HepG2 (cell line): Measurements from ENCODE around the gene RAB1B. TPM values are rescaled to one million over a fixed set of nuclear protein-coding genes. Genes with fewer than 3 reads are reported as not detected.

Experiments
- CCAR2 ChIP-seq: fragments of 200-400 bp; formaldehyde crosslinking; optimal IDR thresholded peaks from 2 replicates; pipeline ENCODE3; 2018; ENCODE audit warnings: low read depth, mild to moderate bottlenecking, low read length, moderate library complexity
- EHMT2 ChIP-seq: fragments of 200-600 bp; sonication (generic); IDR thresholded peaks from 2 replicates; pipeline ENCODE4 v1.7.0; 2017; ENCODE audit warnings: antibody characterized with exemption, low read depth, low read length, borderline replicate concordance
- FOXP4 ChIP-seq: sonication (generic); formaldehyde crosslinking; IDR thresholded peaks from 2 replicates; pipeline ENCODE4 v1.4.0; 2020; ENCODE audit warnings: missing genetic modification reagents
- MYNN ChIP-seq: sonication (generic); formaldehyde crosslinking; IDR thresholded peaks from 2 replicates; pipeline ENCODE4 v1.4.0; 2020; ENCODE audit warnings: mild to moderate bottlenecking, low read depth, missing genetic modification reagents
- RBAK ChIP-seq: sonication (generic); formaldehyde crosslinking; IDR thresholded peaks from 2 replicates; pipeline ENCODE4 v1.5.1; 2020; ENCODE audit warnings: mild to moderate bottlenecking, missing genetic modification reagents
- RBM22 ChIP-seq: fragments of 200-400 bp; formaldehyde crosslinking; optimal IDR thresholded peaks from 2 replicates; pipeline ENCODE3; 2017; ENCODE audit warnings: mild to moderate bottlenecking, low read length, moderate library complexity
- REPIN1 ChIP-seq: sonication (generic); formaldehyde crosslinking; IDR thresholded peaks from 2 replicates; pipeline ENCODE4 v1.8.0; 2022; ENCODE audit warnings: missing genetic modification reagents, low read depth, mild to moderate bottlenecking, borderline replicate concordance
- RERE ChIP-seq: IDR thresholded peaks from 2 replicates; pipeline ENCODE4 v1.6.1; 2016; ENCODE audit warnings: low read depth, missing genetic modification reagents, missing compliant biosample characterization
- SAP130 ChIP-seq: IDR thresholded peaks from 2 replicates; pipeline ENCODE4 v1.6.1; 2016; ENCODE audit warnings: low read depth
- SP4 ChIP-seq: sonication (generic); formaldehyde crosslinking; IDR thresholded peaks from 2 replicates; pipeline ENCODE4 v1.8.1; 2023; ENCODE audit warnings: mild to moderate bottlenecking, missing genetic modification reagents
- SPEN ChIP-seq: sonication (generic); formaldehyde crosslinking; IDR thresholded peaks from 2 replicates; pipeline ENCODE4 v1.5.1; 2020; ENCODE audit warnings: low read depth, mild to moderate bottlenecking, missing genetic modification reagents
- TFAP4 ChIP-seq: sonication (generic); IDR thresholded peaks from 2 replicates; pipeline ENCODE4 v1.6.1; 2016; ENCODE audit warnings: low read depth, borderline replicate concordance
- ZNF205 ChIP-seq: IDR thresholded peaks from 2 replicates; pipeline ENCODE4 v1.6.1; 2018; ENCODE audit warnings: missing biosample characterization, missing genetic modification reagents
- ZNF281 ChIP-seq: sonication (generic); formaldehyde crosslinking; IDR thresholded peaks from 2 replicates; pipeline ENCODE4 v1.4.0; 2020; ENCODE audit warnings: missing genetic modification reagents, borderline replicate concordance
- ZNF335 ChIP-seq: sonication (generic); formaldehyde crosslinking; IDR thresholded peaks from 2 replicates; pipeline ENCODE4 v1.4.0; 2020; ENCODE audit warnings: missing genetic modification reagents
- ZNF629 ChIP-seq: sonication (generic); formaldehyde crosslinking; conservative IDR thresholded peaks from 2 replicates; pipeline ENCODE4 v1.5.0; 2020; ENCODE audit warnings: missing genetic modification reagents
- ZNF777 ChIP-seq: sonication (generic); formaldehyde crosslinking; IDR thresholded peaks from 2 replicates; pipeline ENCODE4 v1.4.0; 2020; ENCODE audit warnings: missing genetic modification reagents
- polyA plus RNA-seq, 8 experiments: library from polyadenylated mRNA; depleted of rRNA in 3 of 8; stranded (reverse) in 7 of 8; unstranded in 1 of 8; fragments of >200 nt; fragmentation: Illumina TruSeq in 4 of 8; extraction: Trizol in 4 of 8; gene quantifications; 2 replicates each; pipeline versions ENCODE4 v1.2.1 to v1.2.3, GENCODE V29; 2011 to 2016; ENCODE audit warnings: low read depth in 4 of 8, missing spikeins in 1 of 8, mixed read lengths in 1 of 8; ENCODE audit not compliant: insufficient read depth in 1 of 8
- total RNA-seq, 5 experiments: library from RNA; depleted of rRNA; stranded (reverse); fragments of >200 nt; fragmentation: Illumina TruSeq; extraction: Trizol; gene quantifications; 2 replicates each; pipeline ENCODE4 v1.2.3, GENCODE V29; 2016; ENCODE audit warnings: low read depth in 1 of 5

The RAB1B gene
- total and polyA plus RNA-seq, 2 of the 13 experiments (the other 11 are each of a cell fraction or from before 2014, with no cell fraction given): 77.9 to 87.9 TPM

- no peak for TF ChIP-seq REPIN1 (CRISPR knock-in tag)
- TF ChIP-seq FOXP4 (CRISPR knock-in tag): 0 out of 2 replicates have a peak, but pooled peaks have one; percentile 19
- TF ChIP-seq ZNF777 (CRISPR knock-in tag): no peak
- no peak for TF ChIP-seq CCAR2
- TF ChIP-seq MYNN (CRISPR knock-in tag): no peak
- peak; percentile 22; the same call in 1 of the 2 replicates for TF ChIP-seq ZNF335 (CRISPR knock-in tag)
- no peak for TF ChIP-seq ZNF281
- no peak for TF ChIP-seq RBM22
- TF ChIP-seq EHMT2: no peak
- TF ChIP-seq RBAK (CRISPR knock-in tag): no peak
- no peak for TF ChIP-seq ZNF629 (CRISPR knock-in tag)
- no peak for TF ChIP-seq ZNF205
- TF ChIP-seq RERE (CRISPR knock-in tag): no peak
- TF ChIP-seq SP4 (CRISPR knock-in tag): peak; percentile 57; the same call in 1 of the 2 replicates
- TF ChIP-seq SAP130 (CRISPR knock-in tag): peak; percentile 36
- peak; percentile 64; the same call in 1 of the 2 replicates for TF ChIP-seq SPEN
- TF ChIP-seq TFAP4: no peak; the same call in 1 of the 2 replicates
Observed at GRCh38 chr11:66268244-66268951, at the start of gene RAB1B (continued).
